ENCODE measurements around the gene NUDT1.
"Not testable (repeated sequence)": the region's sequence is repeated elsewhere in the genome, so short reads cannot be mapped to it uniquely, and the experiment has no call there.

Gene NUDT1

DNA sequence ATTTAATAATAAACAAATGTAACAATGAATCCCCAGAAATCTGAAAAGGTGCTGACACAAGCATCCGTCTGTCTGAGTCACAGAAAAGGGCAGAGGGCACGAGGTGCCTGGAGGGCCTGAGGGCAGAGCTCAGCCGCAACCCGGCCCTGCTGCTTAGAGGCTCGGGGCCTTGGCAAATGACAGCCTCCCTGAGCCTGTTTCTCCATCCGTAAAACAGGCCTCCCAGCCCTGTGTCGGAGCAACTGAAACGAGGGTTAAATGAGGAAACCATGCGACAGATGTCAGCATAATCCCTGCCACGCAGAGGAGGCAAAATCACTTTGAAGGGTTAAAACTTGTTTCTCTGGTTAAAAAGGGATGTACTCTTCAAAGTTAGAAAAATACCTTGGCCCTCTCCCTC is 24.9 kb downstream of the NUDT1 start:
- H3K4me2 ChIP-seq (ENCODE audit: low read depth, low read length, poor library complexity, severe bottlenecking), result no peak overlapping the region
- H3K9me3 ChIP-seq (ENCODE audit: insufficient read depth, low read length), result no peaks in the 10 kb centered on the region
- H3K27ac ChIP-seq (ENCODE audit: low read depth, low read length), result no peak overlapping the region
- no peak overlapping the region for H2AFZ ChIP-seq (ENCODE audit: low read depth, low read length, severe bottlenecking)
- no peaks in the 10 kb centered on the region for H3K9me2 ChIP-seq (replicated peaks; ENCODE audit: insufficient read depth, low read length)
- H3F3A ChIP-seq (ENCODE audit: insufficient read depth), result peaks cover 6% of the 10 kb centered on the region; the same call in 1 of the 2 replicates
- H3K36me3 ChIP-seq (ENCODE audit: low read length), result no peaks in the 10 kb centered on the region
- no peak overlapping the region for H3K9ac ChIP-seq (ENCODE audit: low read length)
- TF ChIP-seq, protein P1, sequence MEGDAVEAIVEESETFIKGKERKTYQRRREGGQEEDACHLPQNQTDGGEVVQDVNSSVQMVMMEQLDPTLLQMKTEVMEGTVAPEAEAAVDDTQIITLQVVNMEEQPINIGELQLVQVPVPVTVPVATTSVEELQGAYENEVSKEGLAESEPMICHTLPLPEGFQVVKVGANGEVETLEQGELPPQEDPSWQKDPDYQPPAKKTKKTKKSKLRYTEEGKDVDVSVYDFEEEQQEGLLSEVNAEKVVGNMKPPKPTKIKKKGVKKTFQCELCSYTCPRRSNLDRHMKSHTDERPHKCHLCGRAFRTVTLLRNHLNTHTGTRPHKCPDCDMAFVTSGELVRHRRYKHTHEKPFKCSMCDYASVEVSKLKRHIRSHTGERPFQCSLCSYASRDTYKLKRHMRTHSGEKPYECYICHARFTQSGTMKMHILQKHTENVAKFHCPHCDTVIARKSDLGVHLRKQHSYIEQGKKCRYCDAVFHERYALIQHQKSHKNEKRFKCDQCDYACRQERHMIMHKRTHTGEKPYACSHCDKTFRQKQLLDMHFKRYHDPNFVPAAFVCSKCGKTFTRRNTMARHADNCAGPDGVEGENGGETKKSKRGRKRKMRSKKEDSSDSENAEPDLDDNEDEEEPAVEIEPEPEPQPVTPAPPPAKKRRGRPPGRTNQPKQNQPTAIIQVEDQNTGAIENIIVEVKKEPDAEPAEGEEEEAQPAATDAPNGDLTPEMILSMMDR (IDR thresholded peaks at IDR 0.05; ENCODE audit: insufficient read depth, low read length, poor library complexity, severe bottlenecking), result no peak
- no peak for TF ChIP-seq EZH2phosphoT487 (conservative IDR thresholded peaks at IDR 0.05; ENCODE audit: low read length)
- H3K27me3 ChIP-seq (ENCODE audit: low read length), result no peaks in the 10 kb centered on the region
- no peak overlapping the region for H3K4me3 ChIP-seq (ENCODE audit: insufficient read depth, low read length, poor library complexity, severe bottlenecking)
- no peaks in the 10 kb centered on the region for H4K20me1 ChIP-seq (ENCODE audit: low read depth, low read length)
- no peaks in the 10 kb centered on the region for H3K79me2 ChIP-seq (ENCODE audit: insufficient read depth, low read length)

- not testable (repeated sequence) for H3F3A ChIP-seq (ENCODE audit: insufficient read depth); H3K9me2 ChIP-seq (replicated peaks; ENCODE audit: insufficient read depth, low read length); H3K79me2 ChIP-seq (ENCODE audit: insufficient read depth, low read length); H3K9ac ChIP-seq (ENCODE audit: low read length); H4K20me1 ChIP-seq (ENCODE audit: low read depth, low read length); H3K36me3 ChIP-seq (ENCODE audit: low read length); H2AFZ ChIP-seq (ENCODE audit: low read depth, low read length, severe bottlenecking); H3K4me2 ChIP-seq (ENCODE audit: low read depth, low read length, poor library complexity, severe bottlenecking); H3K27me3 ChIP-seq (ENCODE audit: low read length); H3K27ac ChIP-seq (ENCODE audit: low read depth, low read length); H3K4me3 ChIP-seq (ENCODE audit: insufficient read depth, low read length, poor library complexity, severe bottlenecking); H3K9me3 ChIP-seq (ENCODE audit: insufficient read depth, low read length)
Measured at GRCh38 chr7:2269089-2269990, 27.3 kb downstream of the NUDT1 start.

DNA sequence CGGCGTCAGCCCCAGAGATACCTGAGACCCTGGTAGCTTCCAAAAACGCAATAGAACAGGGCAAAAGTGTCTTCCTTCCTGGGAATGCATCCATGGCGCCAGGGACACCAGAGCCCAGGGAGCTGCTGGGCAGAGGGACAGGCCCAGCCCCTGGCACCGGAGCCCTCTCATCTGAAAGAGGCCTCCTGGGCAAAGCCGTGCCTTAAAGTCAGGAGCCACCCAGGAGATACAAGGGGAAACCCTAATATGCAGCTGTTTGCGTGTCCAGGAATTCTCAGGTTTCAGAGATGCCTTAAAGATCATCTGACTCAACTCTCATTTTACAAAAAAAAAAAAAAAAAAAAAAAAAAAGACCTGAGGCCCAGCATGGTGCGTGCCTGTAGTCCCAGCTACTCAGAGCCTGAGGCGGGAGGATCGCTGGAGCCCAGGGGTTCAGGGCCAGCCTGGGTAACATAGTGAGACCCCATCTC is 28.0 kb downstream of the NUDT1 start:
- Histone ChIP-seq H3K9me3 (ENCODE audit: insufficient read depth, low read length) (no peaks in the 10 kb centered on the region), H3K36me3 (ENCODE audit: low read length) (no peaks in the 10 kb centered on the region), H3F3A (ENCODE audit: insufficient read depth) (no peaks in the 10 kb centered on the region; the same call in 1 of the 2 replicates), H3K4me2 (ENCODE audit: low read depth, low read length, poor library complexity, severe bottlenecking) (no peak overlapping the region), H3K27ac (ENCODE audit: low read depth, low read length) (no peak overlapping the region), H2AFZ (ENCODE audit: low read depth, low read length, severe bottlenecking) (no peak overlapping the region), H3K9ac (ENCODE audit: low read length) (no peak overlapping the region), H3K4me3 (ENCODE audit: insufficient read depth, low read length, poor library complexity, severe bottlenecking) (no peak overlapping the region), H3K9me2 (replicated peaks; ENCODE audit: insufficient read depth, low read length) (no peaks in the 10 kb centered on the region), H3K27me3 (ENCODE audit: low read length) (no peaks in the 10 kb centered on the region), H4K20me1 (ENCODE audit: low read depth, low read length) (no peaks in the 10 kb centered on the region), H3K79me2 (ENCODE audit: insufficient read depth, low read length) (no peaks in the 10 kb centered on the region)
- TF ChIP-seq, protein P1 (IDR thresholded peaks at IDR 0.05; ENCODE audit: insufficient read depth, low read length, poor library complexity, severe bottlenecking), result no peak
- no peak for TF ChIP-seq EZH2phosphoT487 (conservative IDR thresholded peaks at IDR 0.05; ENCODE audit: low read length)

GRCh38 chr7:2270495-2270894 is 28.5 kb downstream of the NUDT1 start:
- TF ChIP-seq, protein P1 (IDR thresholded peaks at IDR 0.05; ENCODE audit: insufficient read depth, low read length, poor library complexity, severe bottlenecking), result no peak
- no peak for TF ChIP-seq EZH2phosphoT487 (conservative IDR thresholded peaks at IDR 0.05; ENCODE audit: low read length)
- no peaks in the 10 kb centered on the region; the same call in 1 of the 2 replicates for H3F3A ChIP-seq (ENCODE audit: insufficient read depth)
- no peak overlapping the region for H3K27ac ChIP-seq (ENCODE audit: low read depth, low read length)
- no peak overlapping the region for H3K4me2 ChIP-seq (ENCODE audit: low read depth, low read length, poor library complexity, severe bottlenecking)
- no peak overlapping the region for H3K4me3 ChIP-seq (ENCODE audit: insufficient read depth, low read length, poor library complexity, severe bottlenecking)
- H3K9me3 ChIP-seq (ENCODE audit: insufficient read depth, low read length), result no peaks in the 10 kb centered on the region
- no peaks in the 10 kb centered on the region for H3K36me3 ChIP-seq (ENCODE audit: low read length)
- H4K20me1 ChIP-seq (ENCODE audit: low read depth, low read length), result no peaks in the 10 kb centered on the region
- no peak overlapping the region for H2AFZ ChIP-seq (ENCODE audit: low read depth, low read length, severe bottlenecking)
- no peak overlapping the region for H3K9ac ChIP-seq (ENCODE audit: low read length)
- H3K9me2 ChIP-seq (replicated peaks; ENCODE audit: insufficient read depth, low read length), result no peaks in the 10 kb centered on the region
- H3K27me3 ChIP-seq (ENCODE audit: low read length), result no peaks in the 10 kb centered on the region
- no peaks in the 10 kb centered on the region for H3K79me2 ChIP-seq (ENCODE audit: insufficient read depth, low read length)

All from SU-DHL-6 (cell line).